HepG2 (cell line): ENCODE data around the gene CNNM4. TPM values are rescaled to one million over a fixed set of nuclear protein-coding genes. Genes with fewer than 3 reads are reported as not detected.

Source experiments
- CHCHD3 ChIP-seq: sonication (generic); formaldehyde crosslinking; IDR thresholded peaks from 2 replicates; pipeline ENCODE4 v1.8.0; 2022; ENCODE audit warnings: mild to moderate bottlenecking, missing genetic modification reagents, moderate library complexity
- HDAC6 ChIP-seq: fragments of 200-600 bp; sonication (generic); IDR thresholded peaks from 2 replicates; pipeline ENCODE4 v1.7.0; 2017; ENCODE audit warnings: mild to moderate bottlenecking, antibody characterized with exemption, low read length, low read depth
- HIVEP1 ChIP-seq: sonication (generic); formaldehyde crosslinking; IDR thresholded peaks from 2 replicates; pipeline ENCODE4 v1.4.0; 2020; ENCODE audit warnings: mild to moderate bottlenecking, missing genetic modification reagents
- IKZF5 ChIP-seq: IDR thresholded peaks from 2 replicates; pipeline ENCODE4 v1.6.1; 2018; ENCODE audit warnings: missing genetic modification reagents, mild to moderate bottlenecking, missing compliant biosample characterization
- KLF12 ChIP-seq: sonication (generic); formaldehyde crosslinking; IDR thresholded peaks from 2 replicates; pipeline ENCODE4 v1.4.0; 2020; ENCODE audit warnings: missing genetic modification reagents, borderline replicate concordance
- MIER3 ChIP-seq: IDR thresholded peaks from 2 replicates; pipeline ENCODE4 v1.6.1; 2016; ENCODE audit warnings: missing compliant biosample characterization, borderline replicate concordance
- NR2F1 ChIP-seq, 2 experiments: fragments of 450-650 bp in 1 of 2; formaldehyde crosslinking in 1 of 2; IDR thresholded peaks; 2 replicates each; pipeline versions ENCODE4 v1.5.0 to v1.6.1; 2016 to 2020; ENCODE audit warnings: mild to moderate bottlenecking in 1 of 2, missing compliant biosample characterization in 1 of 2, missing genetic modification reagents in 1 of 2, moderate library complexity in 1 of 2
- PAX8 ChIP-seq: sonication (generic); formaldehyde crosslinking; IDR thresholded peaks from 2 replicates; pipeline ENCODE4 v1.8.0; 2022; ENCODE audit warnings: mild to moderate bottlenecking, missing genetic modification reagents, borderline replicate concordance
- PCBP1 ChIP-seq: fragments of 200-400 bp; formaldehyde crosslinking; IDR thresholded peaks from 2 replicates; pipeline ENCODE4 v1.6.1; 2017; ENCODE audit warnings: mild to moderate bottlenecking, low read depth, low read length, borderline replicate concordance
- POLR2AphosphoS2 ChIP-seq: IDR thresholded peaks from 2 replicates; pipeline ENCODE4 v1.6.1; 2011; ENCODE audit warnings: low read depth, low read length, improper control_type of control experiment
- RXRB ChIP-seq: IDR thresholded peaks from 2 replicates; pipeline ENCODE4 v1.6.1; 2016; ENCODE audit warnings: borderline replicate concordance, missing genetic modification reagents, missing compliant biosample characterization
- SSRP1 ChIP-seq: IDR thresholded peaks from 2 replicates; pipeline ENCODE4 v1.6.1; 2016; ENCODE audit warnings: control low read depth
- SUZ12 ChIP-seq: fragments of 150-350 bp; IDR thresholded peaks from 2 replicates; pipeline ENCODE4 v1.6.1; 2014; ENCODE audit warnings: low read depth, low read length
- ZFP36 ChIP-seq: fragments of 150-350 bp; IDR thresholded peaks from 2 replicates; pipeline ENCODE4 v1.6.1; 2018; ENCODE audit warnings: borderline replicate concordance, low read length, low read depth; ENCODE audit not compliant: partially characterized antibody
- ZFY ChIP-seq: sonication (generic); formaldehyde crosslinking; IDR thresholded peaks from 2 replicates; pipeline ENCODE4 v1.4.0; 2020; ENCODE audit warnings: missing genetic modification reagents
- ZNF180 ChIP-seq: sonication (generic); formaldehyde crosslinking; IDR thresholded peaks from 2 replicates; pipeline ENCODE4 v1.4.0; 2020; ENCODE audit warnings: low read depth, missing genetic modification reagents, borderline replicate concordance
- ZNF34 ChIP-seq: sonication (generic); formaldehyde crosslinking; IDR thresholded peaks from 2 replicates; pipeline ENCODE4 v1.4.0; 2020; ENCODE audit warnings: mild to moderate bottlenecking, missing genetic modification reagents, borderline replicate concordance
- ZNF543 ChIP-seq: sonication (generic); formaldehyde crosslinking; IDR thresholded peaks from 2 replicates; pipeline ENCODE4 v1.4.0; 2020; ENCODE audit warnings: mild to moderate bottlenecking, missing genetic modification reagents
- ZNF550 ChIP-seq: sonication (generic); formaldehyde crosslinking; IDR thresholded peaks from 2 replicates; pipeline ENCODE4 v1.4.0; 2020; ENCODE audit warnings: mild to moderate bottlenecking, missing genetic modification reagents, borderline replicate concordance
- ZNF607 ChIP-seq: sonication (generic); formaldehyde crosslinking; IDR thresholded peaks from 2 replicates; pipeline ENCODE4 v1.5.1; 2020; ENCODE audit warnings: missing genetic modification reagents, mild to moderate bottlenecking, borderline replicate concordance
- ZNF709 ChIP-seq: sonication (generic); formaldehyde crosslinking; IDR thresholded peaks from 2 replicates; pipeline ENCODE4 v1.5.0; 2020; ENCODE audit warnings: mild to moderate bottlenecking, missing genetic modification reagents
- ZNF75D ChIP-seq: sonication (generic); formaldehyde crosslinking; IDR thresholded peaks from 2 replicates; pipeline ENCODE4 v1.8.1; 2023; ENCODE audit warnings: missing genetic modification reagents, mild to moderate bottlenecking, borderline replicate concordance
- polyA plus RNA-seq, 8 experiments: library from polyadenylated mRNA; depleted of rRNA in 3 of 8; stranded (reverse) in 7 of 8; unstranded in 1 of 8; fragments of >200 nt; fragmentation: Illumina TruSeq in 4 of 8; extraction: Trizol in 4 of 8; gene quantifications; 2 replicates each; pipeline versions ENCODE4 v1.2.1 to v1.2.3, GENCODE V29; 2011 to 2016; ENCODE audit warnings: low read depth in 4 of 8, missing spikeins in 1 of 8, mixed read lengths in 1 of 8; ENCODE audit not compliant: insufficient read depth in 1 of 8
- total RNA-seq, 5 experiments: library from RNA; depleted of rRNA; stranded (reverse); fragments of >200 nt; fragmentation: Illumina TruSeq; extraction: Trizol; gene quantifications; 2 replicates each; pipeline ENCODE4 v1.2.3, GENCODE V29; 2016; ENCODE audit warnings: low read depth in 1 of 5
- TF ChIP-seq, protein P1 (sequence below): sonication (generic); formaldehyde crosslinking; IDR thresholded peaks from 2 replicates; pipeline ENCODE4 v1.4.0; 2020; ENCODE audit warnings: missing genetic modification reagents
- TF ChIP-seq, protein P2 (sequence below): IDR thresholded peaks from 2 replicates; pipeline ENCODE4 v1.6.1; 2012; ENCODE audit warnings: low read length, improper control_type of control experiment
- TF ChIP-seq, protein P3 (sequence below): sonication (generic); formaldehyde crosslinking; IDR thresholded peaks from 2 replicates; pipeline ENCODE4 v1.8.0; 2022; ENCODE audit warnings: mild to moderate bottlenecking, missing genetic modification reagents, borderline replicate concordance

CNNM4 gene
- total and polyA plus RNA-seq, 2 of the 13 experiments (the other 11 are each of a cell fraction or from before 2014, with no cell fraction given): 5.9 to 8.4 TPM

- TF ChIP-seq SSRP1 (no peak), SUZ12 (no peak), ZFP36 (no peak), POLR2AphosphoS2 (no peak), IKZF5 (CRISPR knock-in tag) (no peak), HIVEP1 (CRISPR knock-in tag) (no peak), ZNF709 (no peak), ZNF607 (CRISPR knock-in tag) (no peak), MIER3 (CRISPR knock-in tag) (peak; percentile 72; the same call in 1 of the 2 replicates), ZNF550 (no peak), ZNF34 (CRISPR knock-in tag) (no peak), HDAC6 (no peak), PCBP1 (no peak), ZNF180 (CRISPR knock-in tag) (no peak), RXRB (CRISPR knock-in tag) (0 out of 2 replicates have a peak, but pooled peaks have one; percentile 45), ZNF75D (CRISPR knock-in tag) (no peak), NR2F1 (CRISPR knock-in tag; IDR thresholded peaks at IDR 0.05) (peak in 1 of 2 experiments; percentile 41; a peak in 2 of 4 replicates), CHCHD3 (no peak), KLF12 (CRISPR knock-in tag) (no peak), PAX8 (CRISPR knock-in tag) (no peak), ZFY (CRISPR knock-in tag) (no peak), ZNF543 (CRISPR knock-in tag) (no peak)
- TF ChIP-seq, protein P1, sequence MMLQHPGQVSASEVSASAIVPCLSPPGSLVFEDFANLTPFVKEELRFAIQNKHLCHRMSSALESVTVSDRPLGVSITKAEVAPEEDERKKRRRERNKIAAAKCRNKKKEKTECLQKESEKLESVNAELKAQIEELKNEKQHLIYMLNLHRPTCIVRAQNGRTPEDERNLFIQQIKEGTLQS (CRISPR knock-in tag): peak; percentile 52; the same call in 1 of the 2 replicates
- TF ChIP-seq, protein P2, sequence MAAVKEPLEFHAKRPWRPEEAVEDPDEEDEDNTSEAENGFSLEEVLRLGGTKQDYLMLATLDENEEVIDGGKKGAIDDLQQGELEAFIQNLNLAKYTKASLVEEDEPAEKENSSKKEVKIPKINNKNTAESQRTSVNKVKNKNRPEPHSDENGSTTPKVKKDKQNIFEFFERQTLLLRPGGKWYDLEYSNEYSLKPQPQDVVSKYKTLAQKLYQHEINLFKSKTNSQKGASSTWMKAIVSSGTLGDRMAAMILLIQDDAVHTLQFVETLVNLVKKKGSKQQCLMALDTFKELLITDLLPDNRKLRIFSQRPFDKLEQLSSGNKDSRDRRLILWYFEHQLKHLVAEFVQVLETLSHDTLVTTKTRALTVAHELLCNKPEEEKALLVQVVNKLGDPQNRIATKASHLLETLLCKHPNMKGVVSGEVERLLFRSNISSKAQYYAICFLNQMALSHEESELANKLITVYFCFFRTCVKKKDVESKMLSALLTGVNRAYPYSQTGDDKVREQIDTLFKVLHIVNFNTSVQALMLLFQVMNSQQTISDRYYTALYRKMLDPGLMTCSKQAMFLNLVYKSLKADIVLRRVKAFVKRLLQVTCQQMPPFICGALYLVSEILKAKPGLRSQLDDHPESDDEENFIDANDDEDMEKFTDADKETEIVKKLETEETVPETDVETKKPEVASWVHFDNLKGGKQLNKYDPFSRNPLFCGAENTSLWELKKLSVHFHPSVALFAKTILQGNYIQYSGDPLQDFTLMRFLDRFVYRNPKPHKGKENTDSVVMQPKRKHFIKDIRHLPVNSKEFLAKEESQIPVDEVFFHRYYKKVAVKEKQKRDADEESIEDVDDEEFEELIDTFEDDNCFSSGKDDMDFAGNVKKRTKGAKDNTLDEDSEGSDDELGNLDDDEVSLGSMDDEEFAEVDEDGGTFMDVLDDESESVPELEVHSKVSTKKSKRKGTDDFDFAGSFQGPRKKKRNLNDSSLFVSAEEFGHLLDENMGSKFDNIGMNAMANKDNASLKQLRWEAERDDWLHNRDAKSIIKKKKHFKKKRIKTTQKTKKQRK: no peak
- TF ChIP-seq, protein P3, sequence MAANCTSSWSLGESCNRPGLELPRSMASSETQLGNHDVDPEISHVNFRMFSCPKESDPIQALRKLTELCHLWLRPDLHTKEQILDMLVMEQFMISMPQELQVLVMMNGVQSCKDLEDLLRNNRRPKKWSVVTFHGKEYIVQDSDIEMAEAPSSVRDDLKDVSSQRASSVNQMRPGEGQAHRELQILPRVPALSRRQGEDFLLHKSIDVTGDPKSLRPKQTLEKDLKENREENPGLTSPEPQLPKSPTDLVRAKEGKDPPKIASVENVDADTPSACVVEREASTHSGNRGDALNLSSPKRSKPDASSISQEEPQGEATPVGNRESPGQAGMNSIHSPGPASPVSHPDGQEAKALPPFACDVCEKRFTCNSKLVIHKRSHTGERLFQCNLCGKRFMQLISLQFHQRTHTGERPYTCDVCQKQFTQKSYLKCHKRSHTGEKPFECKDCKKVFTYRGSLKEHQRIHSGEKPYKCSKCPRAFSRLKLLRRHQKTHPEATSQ (CRISPR knock-in tag): no peak
Observed at GRCh38 chr2:96715658-96716057, 45.0 kb upstream of the CNNM4 start (continued).
